CD4-positive, CD25-positive, alpha-beta regulatory T cell (primary cell): ENCODE data around the gene HMHB1. TPM values are rescaled to one million over a fixed set of nuclear protein-coding genes. Genes with fewer than 3 reads are reported as not detected.

Source experiments
- ATAC-seq, 2 donors: fragments of 150-1000 bp; cut with Tn5 transposase; one replicate each; pipeline ENCODE4 v1.10.0; 2021; ENCODE audit warnings: low read depth in 2 of 2, moderate number of reproducible peaks in 2 of 2, moderate library complexity in 1 of 2
- DNase-seq, 3 donors: peaks; one replicate each; pipeline versions ENCODE4 v3.0.0 to v3.0.0-alpha.2; 2012 to 2022; ENCODE audit warnings: mixed read lengths in 1 of 3
- H3K27ac ChIP-seq: one replicate; pipeline ENCODE4 v1.7.0; 2013; ENCODE audit warnings: mild to moderate bottlenecking, low read length; ENCODE audit not compliant: insufficient read depth, poor library complexity, severe bottlenecking
- H3K27me3 ChIP-seq: one replicate; pipeline ENCODE4 v1.7.0; 2013; ENCODE audit warnings: low read length; ENCODE audit not compliant: control insufficient read depth, insufficient read depth
- H3K36me3 ChIP-seq: one replicate; pipeline ENCODE4 v1.7.0; 2013; ENCODE audit warnings: mild to moderate bottlenecking, low read length, moderate library complexity; ENCODE audit not compliant: control insufficient read depth, insufficient read depth
- H3K4me1 ChIP-seq: 2 replicates; pipeline ENCODE4 v1.7.0; 2013; ENCODE audit warnings: mild to moderate bottlenecking, low read length; ENCODE audit not compliant: insufficient read depth, control insufficient read depth, poor library complexity, severe bottlenecking
- H3K4me3 ChIP-seq: one replicate; pipeline ENCODE4 v1.7.0; 2013; ENCODE audit warnings: low read depth, mild to moderate bottlenecking, low read length, moderate library complexity
- H3K9me3 ChIP-seq, 2 experiments: 1 replicate in 1 of 2; 2 replicates in 1 of 2; pipeline ENCODE4 v1.7.0; 2013; ENCODE audit warnings: low read length in 2 of 2, mild to moderate bottlenecking in 1 of 2, moderate library complexity in 1 of 2; ENCODE audit not compliant: control insufficient read depth in 2 of 2
- H3K27ac Mint-ChIP-seq, 3 donors: one replicate each; pipeline ENCODE4 v1.8.0; 2020 to 2022; ENCODE audit warnings: mild to moderate bottlenecking in 3 of 3, mixed read lengths in 3 of 3, moderate library complexity in 2 of 3
- H3K27me3 Mint-ChIP-seq: one replicate; pipeline ENCODE4 v1.8.0; 2022; ENCODE audit warnings: mild to moderate bottlenecking, mixed read lengths
- H3K36me3 Mint-ChIP-seq: one replicate; pipeline ENCODE4 v1.8.0; 2020; ENCODE audit warnings: mixed read lengths
- H3K4me1 Mint-ChIP-seq, 4 donors: one replicate each; pipeline ENCODE4 v1.8.0; 2020 to 2022; ENCODE audit warnings: mixed read lengths in 4 of 4, mild to moderate bottlenecking in 1 of 4
- H3K4me3 Mint-ChIP-seq, 4 donors: one replicate each; pipeline ENCODE4 v1.8.0; 2020 to 2022; ENCODE audit warnings: mild to moderate bottlenecking in 4 of 4, mixed read lengths in 4 of 4, moderate library complexity in 3 of 4
- H3K9me3 Mint-ChIP-seq, 7 donors: one replicate each; pipeline ENCODE4 v1.8.0; 2020 to 2022; ENCODE audit warnings: mixed read lengths in 7 of 7, mild to moderate bottlenecking in 3 of 7, moderate library complexity in 2 of 7
- polyA plus RNA-seq, 4 donors: library from polyadenylated mRNA; unstranded; fragments of 300-500 nt; fragmentation: Illumina TruSeq; gene quantifications; one replicate each; pipeline ENCODE4 v1.2.3, GENCODE V29; 2021
- total RNA-seq: library from RNA; stranded (reverse); gene quantifications from one replicate; pipeline ENCODE4 v1.2.3, GENCODE V29; 2022

Gene HMHB1
- total and polyA plus RNA-seq, 5 donors from 2014 or later = 12.2 TPM; not detected in 4

- Mint-ChIP-seq H3K36me3 (no peaks in the 10 kb centered on the region), H3K4me1 (no peaks in the 10 kb centered on the region), H3K27ac (no peak overlapping the region), H3K4me3 (no peak overlapping the region), H3K27me3 (peaks cover 27% of the 10 kb centered on the region), H3K9me3 (no peaks in the 10 kb centered on the region)
- Histone ChIP-seq H3K4me1 (no peaks in the 10 kb centered on the region), H3K27ac (no peak overlapping the region), H3K4me3 (no peak overlapping the region), H3K36me3 (no peaks in the 10 kb centered on the region), H3K27me3 (peaks cover 18% of the 10 kb centered on the region), H3K9me3 (no peaks in the 10 kb centered on the region)
- ATAC-seq (no peak), DNase-seq (no peak)
These were observed 31.5 kb downstream of the HMHB1 start for GRCh38 chr5:143843461-143843860.

- H3K4me3 ChIP-seq = peak overlapping the region; percentile 43
- peaks cover 6% of the 10 kb centered on the region for H3K4me1 ChIP-seq
- H3K27ac ChIP-seq = no peak overlapping the region
- peaks cover 0 to 8% (median 0%) of the 10 kb centered on the region in 7 donors for H3K9me3 Mint-ChIP-seq
- peaks cover 10% of the 10 kb centered on the region for H3K27me3 Mint-ChIP-seq
- H3K36me3 Mint-ChIP-seq = no peaks in the 10 kb centered on the region
- DNase-seq (no peak), ATAC-seq (no peak)
- no peaks in the 10 kb centered on the region for H3K9me3 ChIP-seq
- H3K27ac Mint-ChIP-seq = peak overlapping the region in 1 of 3 donors; percentile 55
- H3K27me3 ChIP-seq = peaks cover 3% of the 10 kb centered on the region
- H3K4me1 Mint-ChIP-seq = peaks cover 0 to 6% (median 0%) of the 10 kb centered on the region in 4 donors
- H3K4me3 Mint-ChIP-seq = peak overlapping the region in 1 of 4 donors; percentile 60
- H3K36me3 ChIP-seq = no peaks in the 10 kb centered on the region
These were observed 38.2 kb downstream of the HMHB1 start for GRCh38 chr5:143850050-143850683.

- ATAC-seq = no peak
- Histone ChIP-seq H3K9me3 (no peaks in the 10 kb centered on the region), H3K36me3 (no peaks in the 10 kb centered on the region), H3K4me1 (peaks cover 6% of the 10 kb centered on the region), H3K27me3 (peaks cover 3% of the 10 kb centered on the region), H3K4me3 (no peak overlapping the region), H3K27ac (no peak overlapping the region)
- Mint-ChIP-seq H3K27me3 (peaks cover 12% of the 10 kb centered on the region), H3K36me3 (no peaks in the 10 kb centered on the region), H3K4me3 (no peak overlapping the region), H3K4me1 (peaks cover 0 to 6% (median 0%) of the 10 kb centered on the region in 4 donors), H3K9me3 (peaks cover 0 to 8% (median 1%) of the 10 kb centered on the region in 7 donors), H3K27ac (no peak overlapping the region)
- no peak for DNase-seq
These were observed 39.4 kb downstream of the HMHB1 start for GRCh38 chr5:143851383-143851782.

GRCh38 chr5:143860211-143860610 is 48.2 kb downstream of the HMHB1 start:
- Histone ChIP-seq H3K4me3 (no peak overlapping the region), H3K9me3 (no peaks in the 10 kb centered on the region), H3K36me3 (no peaks in the 10 kb centered on the region), H3K27ac (no peak overlapping the region), H3K27me3 (no peaks in the 10 kb centered on the region), H3K4me1 (no peaks in the 10 kb centered on the region)
- no peak for ATAC-seq
- Mint-ChIP-seq H3K27ac (no peak overlapping the region), H3K36me3 (no peaks in the 10 kb centered on the region), H3K9me3 (peaks cover 0 to 3% (median 0%) of the 10 kb centered on the region in 7 donors), H3K27me3 (peaks cover 17% of the 10 kb centered on the region), H3K4me1 (no peaks in the 10 kb centered on the region), H3K4me3 (no peak overlapping the region)
- no peak for DNase-seq

- ATAC-seq (no peak), DNase-seq (no peak)
- H3K27me3 Mint-ChIP-seq = peaks cover 19% of the 10 kb centered on the region
- no peaks in the 10 kb centered on the region for H3K4me1 Mint-ChIP-seq
- Histone ChIP-seq H3K27me3 (no peaks in the 10 kb centered on the region), H3K9me3 (no peaks in the 10 kb centered on the region), H3K27ac (no peak overlapping the region), H3K4me1 (no peaks in the 10 kb centered on the region), H3K36me3 (no peaks in the 10 kb centered on the region), H3K4me3 (no peak overlapping the region)
- H3K9me3 Mint-ChIP-seq = no peaks in the 10 kb centered on the region
- no peaks in the 10 kb centered on the region for H3K36me3 Mint-ChIP-seq
- H3K4me3 Mint-ChIP-seq = no peak overlapping the region
- no peak overlapping the region for H3K27ac Mint-ChIP-seq
These were observed 50.3 kb downstream of the HMHB1 start for GRCh38 chr5:143862271-143862670.

- Mint-ChIP-seq H3K36me3 (no peaks in the 10 kb centered on the region), H3K4me1 (no peaks in the 10 kb centered on the region), H3K27me3 (peaks cover 15% of the 10 kb centered on the region), H3K27ac (no peak overlapping the region), H3K4me3 (no peak overlapping the region), H3K9me3 (no peaks in the 10 kb centered on the region)
- no peak for DNase-seq
- Histone ChIP-seq H3K27ac (no peak overlapping the region), H3K4me1 (no peaks in the 10 kb centered on the region), H3K36me3 (no peaks in the 10 kb centered on the region), H3K9me3 (no peaks in the 10 kb centered on the region), H3K27me3 (peaks cover 2% of the 10 kb centered on the region), H3K4me3 (no peak overlapping the region)
- ATAC-seq = no peak
These were observed 53.6 kb downstream of the HMHB1 start for GRCh38 chr5:143865426-143866025.
